K562 (cell line): Measurements from ENCODE around the gene BCKDHB. TPM values are rescaled to one million over a fixed set of nuclear protein-coding genes. Genes with fewer than 3 reads are reported as not detected.

Experiments
- ATAC-seq: fragments of 200-7000 bp; cut with Tn5 transposase; 3 replicates; pipeline ENCODE4 v1.9.1; 2020; ENCODE audit warnings: moderate library complexity
- BruUV-seq: library from RNA; stranded (reverse); fragments of 400-500 nt; replicated peaks from 2 replicates; lab custom pipeline; 2021; lab: Mats Ljungman, UMichigan
- CTCF ChIA-PET: fragments of 300-600 bp; formaldehyde crosslinking; extraction: SDS; loops from one replicate; lab custom pipeline; 2021; ENCODE audit warnings: low intra/inter-chr PET ratio; lab: Yijun Ruan, JAX
- POLR2A ChIA-PET: fragments of 300-600, 350-650 bp; sonication (Branson Sonifier 250); formaldehyde crosslinking; extraction: SDS; loops from one replicate; lab custom pipeline; 2021; ENCODE audit warnings: antibody characterized with exemption, inconsistent platforms; lab: Yijun Ruan, JAX
- DNase-seq, 4 experiments: peaks; one replicate each; pipeline versions ENCODE4 v3.0.0 to v3.0.0-alpha.2; 2011 to 2018; ENCODE audit warnings: low spot score in 3 of 4, mixed read lengths in 3 of 4; ENCODE audit errors: extremely low read depth in 1 of 4
- FAIRE-seq: peaks from 2 replicates; lab custom pipeline; 2011; peaks lifted over from hg19 to GRCh38; lab: Jason Lieb, UNC
- H2AFZ ChIP-seq: 2 replicates; pipeline ENCODE4 v1.6.0; 2011; ENCODE audit warnings: low read depth, low read length, control low read depth, inconsistent platforms
- H3K27ac ChIP-seq: fragments of 200-600 bp; 3 replicates; pipeline ENCODE4 v1.8.0; 2011; ENCODE audit warnings: low read depth, mild to moderate bottlenecking, control low read depth, inconsistent platforms, low read length, moderate library complexity, mixed read lengths; ENCODE audit errors: extremely low read depth
- H3K27me3 ChIP-seq, 2 experiments: fragments of 300-600 bp in 1 of 2; 2 replicates in 1 of 2; 3 replicates in 1 of 2; pipeline versions ENCODE4 v1.6.0 to v1.8.0; 2011; ENCODE audit warnings: inconsistent platforms in 2 of 2, low read length in 2 of 2, mild to moderate bottlenecking in 1 of 2, mixed read lengths in 1 of 2, moderate library complexity in 1 of 2; ENCODE audit not compliant: control insufficient read depth in 2 of 2, insufficient read depth in 2 of 2
- H3K36me3 ChIP-seq: fragments of 300-600 bp; 3 replicates; pipeline ENCODE4 v1.8.0; 2011; ENCODE audit warnings: mild to moderate bottlenecking, low read length, inconsistent platforms; ENCODE audit not compliant: control insufficient read depth, insufficient read depth
- H3K4me1 ChIP-seq, 2 experiments: fragments of 200-600 bp in 1 of 2; replicated peaks in 1 of 2; 2 replicates in 1 of 2; 3 replicates in 1 of 2; pipeline versions ENCODE4 v1.5.1 to v1.8.0; 2011; ENCODE audit warnings: inconsistent platforms in 2 of 2, low read length in 2 of 2, mild to moderate bottlenecking in 1 of 2, mixed read lengths in 1 of 2, moderate library complexity in 1 of 2; ENCODE audit not compliant: control insufficient read depth in 2 of 2, insufficient read depth in 2 of 2
- H3K4me2 ChIP-seq: 2 replicates; pipeline ENCODE4 v1.6.1; 2011; ENCODE audit warnings: low read length, control low read depth, inconsistent platforms, mixed read lengths; ENCODE audit not compliant: insufficient read depth
- H3K4me3 ChIP-seq: fragments of 200-600 bp; sonication (generic), shearing (Covaris generic); 2 replicates; pipeline ENCODE4 v1.5.1; 2016; ENCODE audit warnings: control low read depth, inconsistent platforms
- H3K79me2 ChIP-seq: fragments of 200-600 bp; 3 replicates; pipeline ENCODE4 v1.8.0; 2011; ENCODE audit warnings: low read length, inconsistent platforms; ENCODE audit not compliant: control insufficient read depth, insufficient read depth
- H3K9ac ChIP-seq, 2 experiments: 2 replicates each; pipeline versions ENCODE4 v1.6.0 to v1.6.1; 2011; ENCODE audit warnings: low read depth in 2 of 2, low read length in 2 of 2, control low read depth in 1 of 2, inconsistent platforms in 1 of 2, mild to moderate bottlenecking in 1 of 2, mixed read lengths in 1 of 2; ENCODE audit not compliant: insufficient read depth in 1 of 2
- H3K9me1 ChIP-seq: one replicate; pipeline ENCODE4 v1.6.0; 2011; ENCODE audit warnings: inconsistent platforms, mild to moderate bottlenecking, low read length, moderate library complexity; ENCODE audit not compliant: control insufficient read depth, insufficient read depth
- H3K9me3 ChIP-seq: replicated peaks from 2 replicates; pipeline ENCODE4 v1.5.1; 2011; ENCODE audit warnings: low read depth, low read length, inconsistent platforms; ENCODE audit not compliant: control insufficient read depth, insufficient read depth
- H4K20me1 ChIP-seq: replicated peaks from 2 replicates; pipeline ENCODE4 v1.6.1; 2011; ENCODE audit warnings: low read length, inconsistent platforms, mixed read lengths; ENCODE audit not compliant: control insufficient read depth, insufficient read depth
- DACH1 ChIP-seq: fragments of 450-650 bp; IDR thresholded peaks from 2 replicates; pipeline ENCODE4 v1.6.1; 2018; ENCODE audit not compliant: partially characterized antibody
- ETV6 ChIP-seq, 3 experiments: fragments of 150-350 bp in 1 of 3; sonication (generic) in 1 of 3; formaldehyde crosslinking in 1 of 3; IDR thresholded peaks; 2 replicates each; pipeline versions ENCODE4 v1.6.1 to v1.8.0; 2014 to 2022; ENCODE audit warnings: borderline replicate concordance in 2 of 3, low read depth in 2 of 3, antibody characterized with exemption in 1 of 3, low read length in 1 of 3, mild to moderate bottlenecking in 1 of 3, missing genetic modification reagents in 1 of 3
- HDAC8 ChIP-seq: fragments of 450-650 bp; IDR thresholded peaks from 2 replicates; pipeline ENCODE4 v1.6.1; 2016; ENCODE audit warnings: mild to moderate bottlenecking, missing genetic modification characterization, moderate library complexity, missing compliant biosample characterization
- JUN ChIP-seq, 2 experiments: sonication (generic) in 1 of 2; formaldehyde crosslinking in 1 of 2; IDR thresholded peaks; 2 replicates each; pipeline versions ENCODE4 v1.6.1 to v1.8.0; 2012 to 2022; ENCODE audit warnings: borderline replicate concordance in 2 of 2, mild to moderate bottlenecking in 2 of 2, improper control_type of control experiment in 1 of 2, low read depth in 1 of 2, low read length in 1 of 2, missing genetic modification reagents in 1 of 2
- LCOR ChIP-seq: sonication (generic); formaldehyde crosslinking; IDR thresholded peaks from 2 replicates; pipeline ENCODE4 v1.8.0; 2022; ENCODE audit warnings: mild to moderate bottlenecking, missing genetic modification reagents
- MTA3 ChIP-seq: fragments of 450-650 bp; formaldehyde crosslinking; IDR thresholded peaks from 2 replicates; pipeline ENCODE4 v1.6.1; 2017; ENCODE audit warnings: mild to moderate bottlenecking, borderline replicate concordance
- MXI1 ChIP-seq: IDR thresholded peaks from 2 replicates; pipeline ENCODE4 v1.6.1; 2011; ENCODE audit warnings: low read depth, mild to moderate bottlenecking, improper control_type of control experiment, low read length
- NFRKB ChIP-seq: fragments of 450-650 bp; IDR thresholded peaks from 2 replicates; pipeline ENCODE4 v1.6.1; 2016; ENCODE audit warnings: low read depth
- NR3C1 ChIP-seq: sonication (generic); formaldehyde crosslinking; IDR thresholded peaks from 2 replicates; pipeline ENCODE4 v1.8.1; 2022; ENCODE audit warnings: missing genetic modification reagents
- NRF1 ChIP-seq, 2 experiments: fragments of 450-650 bp; IDR thresholded peaks in 1 of 2; conservative IDR thresholded peaks in 1 of 2; 2 replicates each; pipeline ENCODE4 v1.6.1; 2014; ENCODE audit warnings: mild to moderate bottlenecking in 2 of 2
- PHB ChIP-seq: fragments of 250-450 bp; sonication (Bioruptor Pico); IDR thresholded peaks from 2 replicates; pipeline ENCODE4 v1.5.0; 2021
- STAG1 ChIP-seq: sonication (generic); formaldehyde crosslinking; IDR thresholded peaks from 2 replicates; pipeline ENCODE4 v1.5.0; 2020; ENCODE audit warnings: missing genetic modification reagents, borderline replicate concordance
- TRIM24 ChIP-seq, 2 experiments: fragments of 450-650 bp; IDR thresholded peaks; 2 replicates each; pipeline ENCODE4 v1.6.1; 2016
- XRCC5 ChIP-seq: fragments of 200-400 bp; formaldehyde crosslinking; IDR thresholded peaks from 2 replicates; pipeline ENCODE4 v1.6.1; 2017; ENCODE audit warnings: low read depth, mild to moderate bottlenecking, low read length
- ZFPM2 ChIP-seq: fragments of 250-450 bp; sonication (Bioruptor Pico); IDR thresholded peaks from 2 replicates; pipeline ENCODE4 v1.5.1; 2022; ENCODE audit warnings: mild to moderate bottlenecking
- ZNF57 ChIP-seq: fragments of 450-650 bp; formaldehyde crosslinking; IDR thresholded peaks from 2 replicates; pipeline ENCODE4 v1.4.0; 2020; ENCODE audit warnings: mild to moderate bottlenecking, moderate library complexity
- ZSCAN29 ChIP-seq: fragments of 450-650 bp; IDR thresholded peaks from 2 replicates; pipeline ENCODE4 v1.6.1; 2017
- in situ Hi-C: fragments of 300-500 bp; cut with MboI; formaldehyde crosslinking; loops from 4 replicates; pipeline ENCODE4 v1.15.0; 2018; ENCODE audit warnings: inconsistent platforms, mixed read lengths
- intact Hi-C: fragments of 100-400 bp; cut with micrococcal nuclease; formaldehyde crosslinking; loops from 2 replicates; pipeline ENCODE4 v1.14.2; 2022
- polyA plus RNA-seq, 8 experiments: library from polyadenylated mRNA; depleted of rRNA in 4 of 8; stranded (reverse) in 5 of 8; unstranded in 3 of 8; fragments of >200 nt; fragmentation: Nextera tagmentation in 2 of 8; fragmentation: Illumina TruSeq in 1 of 8; extraction: Ambion mirVana in 2 of 8; extraction: Trizol in 1 of 8; gene quantifications; 2 replicates each; pipeline versions ENCODE4 v1.2.1 to v1.2.3, GENCODE V29; 2011 to 2014; ENCODE audit warnings: inconsistent platforms in 1 of 8, missing spikeins in 1 of 8
- total RNA-seq, 7 experiments: library from RNA; depleted of rRNA in 6 of 7; stranded (reverse); fragments of >200 nt in 6 of 7; fragmentation: Illumina TruSeq in 2 of 7; extraction: Trizol in 2 of 7; gene quantifications; 2 replicates each; pipeline versions ENCODE4 v1.2.1 to v1.2.3, GENCODE V29; 2011 to 2021; ENCODE audit warnings: low replicate concordance in 1 of 7
- TF ChIP-seq, protein P1 (sequence below): fragments of 450-650 bp; formaldehyde crosslinking; IDR thresholded peaks from 2 replicates; pipeline ENCODE4 v1.4.0; 2022; ENCODE audit warnings: missing genetic modification characterization
- TF ChIP-seq, protein P2 (sequence below), 2 experiments: fragments of 150-350 bp in 1 of 2; IDR thresholded peaks; 2 replicates each; pipeline ENCODE4 v1.6.1; 2012 to 2016; ENCODE audit warnings: low read depth in 2 of 2, low read length in 2 of 2, mild to moderate bottlenecking in 1 of 2, moderate library complexity in 1 of 2

BCKDHB gene
- total and polyA plus RNA-seq, 9 of the 15 experiments (the other 6 are each of a cell fraction or from before 2014, with no cell fraction given): 4.1 to 23.7 (median 7.5) TPM

DNA sequence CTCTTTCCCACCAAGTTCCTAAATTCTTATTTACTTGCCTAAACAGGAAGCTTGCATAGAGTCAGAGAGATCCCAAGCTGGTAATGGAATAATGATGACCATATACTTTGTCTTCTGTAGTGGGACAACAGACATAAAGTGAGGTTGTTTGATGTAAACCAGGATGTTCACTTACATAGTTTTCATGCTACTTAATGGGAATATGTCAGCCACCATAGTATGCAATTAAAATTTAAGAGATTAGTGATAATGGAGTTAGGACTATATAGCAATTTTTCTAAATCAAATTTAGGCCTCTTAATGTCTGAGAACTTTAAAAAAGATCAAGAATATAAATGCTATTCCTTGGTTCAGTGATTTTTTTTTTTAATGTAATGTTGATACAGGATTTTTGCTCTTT, 180.6 kb downstream of the BCKDHB start:
- Histone ChIP-seq H3K79me2 (no peaks in the 10 kb centered on the region), H4K20me1 (no peaks in the 10 kb centered on the region), H3K4me3 (no peak overlapping the region), H3K9me3 (no peaks in the 10 kb centered on the region), H3K9me1 (no peaks in the 10 kb centered on the region), H3K27ac (no peak overlapping the region), H3K36me3 (no peaks in the 10 kb centered on the region), H2AFZ (no peak overlapping the region), H3K9ac (no peak overlapping the region), H3K4me1 (no peaks in the 10 kb centered on the region), H3K27me3 (no peaks in the 10 kb centered on the region), H3K4me2 (no peak overlapping the region)
- intact Hi-C loops (no loop called here), in situ Hi-C loops (no loop called here)
- CTCF ChIA-PET: no interaction called here
- BruUV-seq: no TSS peak
- POLR2A ChIA-PET: no interaction called here
- ATAC-seq: no peak
- DNase-seq: no peak
- TF ChIP-seq MXI1 (no peak), ZFPM2 (no peak), ZNF57 (CRISPR knock-in tag) (no peak), TRIM24 (IDR thresholded peaks at IDR 0.05) (no peak), PHB (no peak), ETV6 (IDR thresholded peaks at IDR 0.05; ENCODE audit: borderline replicate concordance in 1 of 2, low read depth in 2 of 2, low read length in 1 of 2) (no peak), ETV6 (CRISPR knock-in tag; IDR thresholded peaks at IDR 0.05; ENCODE audit: borderline replicate concordance) (no peak), ZSCAN29 (no peak), NFRKB (no peak), JUN (IDR thresholded peaks at IDR 0.05; ENCODE audit: borderline replicate concordance, low read depth, low read length) (no peak), JUN (CRISPR knock-in tag; IDR thresholded peaks at IDR 0.05; ENCODE audit: borderline replicate concordance) (no peak), MTA3 (no peak), STAG1 (CRISPR knock-in tag) (no peak), HDAC8 (tag) (no peak), NRF1 (conservative IDR thresholded peaks at IDR 0.05 in 1 of 2, IDR thresholded peaks at IDR 0.05 in 1 of 2) (no peak), NR3C1 (CRISPR knock-in tag) (no peak), LCOR (no peak), XRCC5 (no peak), DACH1 (no peak)
- TF ChIP-seq, protein P1, sequence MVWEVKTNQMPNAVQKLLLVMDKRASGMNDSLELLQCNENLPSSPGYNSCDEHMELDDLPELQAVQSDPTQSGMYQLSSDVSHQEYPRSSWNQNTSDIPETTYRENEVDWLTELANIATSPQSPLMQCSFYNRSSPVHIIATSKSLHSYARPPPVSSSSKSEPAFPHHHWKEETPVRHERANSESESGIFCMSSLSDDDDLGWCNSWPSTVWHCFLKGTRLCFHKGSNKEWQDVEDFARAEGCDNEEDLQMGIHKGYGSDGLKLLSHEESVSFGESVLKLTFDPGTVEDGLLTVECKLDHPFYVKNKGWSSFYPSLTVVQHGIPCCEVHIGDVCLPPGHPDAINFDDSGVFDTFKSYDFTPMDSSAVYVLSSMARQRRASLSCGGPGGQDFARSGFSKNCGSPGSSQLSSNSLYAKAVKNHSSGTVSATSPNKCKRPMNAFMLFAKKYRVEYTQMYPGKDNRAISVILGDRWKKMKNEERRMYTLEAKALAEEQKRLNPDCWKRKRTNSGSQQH (CRISPR knock-in tag): no peak
- TF ChIP-seq, protein P2, sequence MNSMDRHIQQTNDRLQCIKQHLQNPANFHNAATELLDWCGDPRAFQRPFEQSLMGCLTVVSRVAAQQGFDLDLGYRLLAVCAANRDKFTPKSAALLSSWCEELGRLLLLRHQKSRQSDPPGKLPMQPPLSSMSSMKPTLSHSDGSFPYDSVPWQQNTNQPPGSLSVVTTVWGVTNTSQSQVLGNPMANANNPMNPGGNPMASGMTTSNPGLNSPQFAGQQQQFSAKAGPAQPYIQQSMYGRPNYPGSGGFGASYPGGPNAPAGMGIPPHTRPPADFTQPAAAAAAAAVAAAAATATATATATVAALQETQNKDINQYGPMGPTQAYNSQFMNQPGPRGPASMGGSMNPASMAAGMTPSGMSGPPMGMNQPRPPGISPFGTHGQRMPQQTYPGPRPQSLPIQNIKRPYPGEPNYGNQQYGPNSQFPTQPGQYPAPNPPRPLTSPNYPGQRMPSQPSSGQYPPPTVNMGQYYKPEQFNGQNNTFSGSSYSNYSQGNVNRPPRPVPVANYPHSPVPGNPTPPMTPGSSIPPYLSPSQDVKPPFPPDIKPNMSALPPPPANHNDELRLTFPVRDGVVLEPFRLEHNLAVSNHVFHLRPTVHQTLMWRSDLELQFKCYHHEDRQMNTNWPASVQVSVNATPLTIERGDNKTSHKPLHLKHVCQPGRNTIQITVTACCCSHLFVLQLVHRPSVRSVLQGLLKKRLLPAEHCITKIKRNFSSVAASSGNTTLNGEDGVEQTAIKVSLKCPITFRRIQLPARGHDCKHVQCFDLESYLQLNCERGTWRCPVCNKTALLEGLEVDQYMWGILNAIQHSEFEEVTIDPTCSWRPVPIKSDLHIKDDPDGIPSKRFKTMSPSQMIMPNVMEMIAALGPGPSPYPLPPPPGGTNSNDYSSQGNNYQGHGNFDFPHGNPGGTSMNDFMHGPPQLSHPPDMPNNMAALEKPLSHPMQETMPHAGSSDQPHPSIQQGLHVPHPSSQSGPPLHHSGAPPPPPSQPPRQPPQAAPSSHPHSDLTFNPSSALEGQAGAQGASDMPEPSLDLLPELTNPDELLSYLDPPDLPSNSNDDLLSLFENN (IDR thresholded peaks at IDR 0.05; ENCODE audit: low read depth in 2 of 2, low read length in 2 of 2): no peak
- FAIRE-seq: no peak
